Sigmoid colon (tissue), 7 donors: Measurements from ENCODE around the gene TLR9. TPM values are rescaled to one million over a fixed set of nuclear protein-coding genes. Genes with fewer than 3 reads are reported as not detected.
A peak's percentile ranks its signal among the peaks of the same experiment; 100 is the strongest.

ENCODE experiments used
- DNase-seq: peaks from one replicate; pipeline ENCODE4 v3.0.0-alpha.2; 2019
- H3K27ac ChIP-seq, 4 donors: fragments of 200-600 bp; sonication (generic); one replicate each; pipeline ENCODE4 v1.5.1; 2016 to 2019; ENCODE audit warnings: mild to moderate bottlenecking in 1 of 4
- H3K27me3 ChIP-seq, 3 donors: fragments of 200-600 bp; sonication (generic); one replicate each; pipeline ENCODE4 v1.5.1; 2019; ENCODE audit warnings: mild to moderate bottlenecking in 1 of 3
- H3K36me3 ChIP-seq, 4 donors: fragments of 200-600 bp; sonication (generic); one replicate each; pipeline ENCODE4 v1.5.1; 2016 to 2019
- H3K4me1 ChIP-seq, 4 donors: fragments of 200-600 bp; sonication (generic); one replicate each; pipeline ENCODE4 v1.5.1; 2017 to 2019
- H3K4me3 ChIP-seq, 4 donors: fragments of 200-600 bp; sonication (generic); one replicate each; pipeline ENCODE4 v1.5.1; 2017 to 2019; ENCODE audit warnings: mild to moderate bottlenecking in 2 of 4, moderate library complexity in 1 of 4
- H3K9me3 ChIP-seq, 4 donors: fragments of 200-600 bp in 3 of 4; sonication (generic) in 3 of 4; one replicate each; pipeline versions ENCODE4 v1.5.1 to v1.6.1; 2013 to 2019
- EP300 ChIP-seq, 4 donors: sonication (generic); formaldehyde crosslinking; IDR thresholded peaks; one replicate each; pipeline ENCODE4 v1.6.1; 2017; ENCODE audit warnings: antibody characterized with exemption in 4 of 4
- POLR2A ChIP-seq, 2 donors: fragments of 450-650 bp; IDR thresholded peaks; one replicate each; pipeline ENCODE4 v1.6.1; 2016; ENCODE audit warnings: antibody characterized with exemption in 2 of 2, mild to moderate bottlenecking in 2 of 2, moderate library complexity in 2 of 2
- POLR2AphosphoS5 ChIP-seq, 4 donors: sonication (generic); formaldehyde crosslinking; IDR thresholded peaks; one replicate each; pipeline ENCODE4 v1.6.1; 2017; ENCODE audit warnings: antibody characterized with exemption in 4 of 4
- WGBS, 2 donors: extraction: QIAGEN DNeasy Blood & Tissue Kit; methylation state at CpG; one replicate each; pipeline ENCODE4 v1.1.7; 2013; 5-methylcytosine and 5-hydroxymethylcytosine counted together
- intact Hi-C: fragments of 100-400 bp; cut with DNase I; formaldehyde crosslinking; loops from one replicate; pipeline ENCODE4 v1.15.1; 2023
- polyA plus RNA-seq, 3 donors: library from polyadenylated mRNA; stranded (reverse); fragments of 200-250 nt; gene quantifications; one replicate each; pipeline ENCODE4 v1.2.3, GENCODE V29; 2013
- total RNA-seq, 4 donors: library from RNA; depleted of rRNA; stranded (reverse); fragments of >200 nt; gene quantifications; one replicate each; pipeline ENCODE4 v1.1.0, GENCODE V29; 2016
- TF ChIP-seq, protein P1 (sequence below), 4 experiments: fragments of 450-650 bp in 3 of 4; fragments of 200-600 bp in 1 of 4; IDR thresholded peaks; one replicate each; pipeline ENCODE4 v1.5.1; 2016 to 2019; ENCODE audit warnings: antibody characterized with exemption in 4 of 4, mild to moderate bottlenecking in 3 of 4, moderate library complexity in 2 of 4
- donor health status: healthy with polysubstance abuse.
- donor health status: Bipolar disorder and iron deficiency.
- donor health status: healthy.

TLR9 gene
- total and polyA plus RNA-seq, 7 donors: 0.54 to 0.98 (median 0.55) TPM; not detected in 4

DNA sequence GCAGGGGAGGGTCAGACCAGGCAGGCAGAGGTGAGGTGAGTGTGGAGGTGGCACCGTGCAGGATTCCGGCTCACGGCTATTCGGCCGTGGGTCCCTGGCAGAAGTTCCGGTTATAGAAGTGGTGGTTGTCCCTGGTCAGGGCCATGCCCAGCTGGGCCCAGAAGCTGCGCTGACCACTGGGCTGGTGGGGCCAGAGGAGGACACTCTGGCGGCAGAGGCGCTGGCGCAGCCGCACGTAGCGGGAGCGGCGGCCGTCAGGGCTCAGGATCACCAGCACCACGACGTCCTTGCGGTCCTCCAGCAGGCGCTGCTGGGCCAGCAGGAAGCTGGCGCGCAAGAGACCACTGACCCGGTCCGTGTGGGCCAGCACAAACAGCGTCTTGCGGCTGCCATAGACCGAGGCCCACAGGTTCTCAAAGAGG lies 4.3 kb downstream of the TLR9 start:
- DNase-seq: no peak

DNA sequence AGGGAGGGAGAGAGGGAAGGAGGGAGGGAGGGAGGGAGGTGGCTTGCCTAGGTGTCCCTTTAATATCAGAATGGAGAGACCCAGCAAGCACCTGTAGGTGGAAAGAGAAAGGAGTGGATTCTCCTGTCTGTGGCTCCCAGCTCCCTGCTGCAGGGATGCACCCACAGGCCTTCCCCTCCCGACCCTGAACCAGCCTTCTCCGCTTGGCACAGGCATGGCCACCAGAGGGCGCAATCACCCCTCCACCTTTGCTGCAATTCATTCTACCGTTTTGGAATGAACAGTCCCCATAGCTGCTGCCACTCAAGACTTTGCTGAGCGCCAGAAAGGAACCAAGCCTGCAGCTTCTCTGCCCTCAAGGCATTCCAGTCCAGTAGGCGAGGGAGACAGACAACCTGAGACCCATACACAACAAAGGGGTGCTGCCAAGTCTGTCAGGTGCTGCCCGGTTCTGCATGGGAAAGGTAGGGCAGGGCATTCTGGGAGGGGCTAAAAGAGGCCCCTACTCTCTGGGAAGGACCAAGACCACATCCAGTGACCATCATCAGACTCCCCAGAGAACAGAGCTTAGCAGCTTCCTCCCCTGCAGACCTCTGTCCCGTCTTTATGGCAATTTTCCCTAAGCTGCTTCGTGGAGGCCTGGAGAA lies 4.9 kb downstream of the TLR9 start:
- WGBS, 2 donors: 30 to 32% methylated on average over 9 of the region's 9 CpGs
- no peak overlapping the region for H3K27ac ChIP-seq

More for the DNA sequence above, 4.3 kb downstream of the TLR9 start:
- Histone ChIP-seq H3K4me3 (no peak overlapping the region), H3K27ac (no peak overlapping the region), H3K36me3 (no peaks in the 10 kb centered on the region), H3K27me3 (no peaks in the 10 kb centered on the region), H3K9me3 (no peaks in the 10 kb centered on the region), H3K4me1 (peaks cover 0 to 30% (median 18%) of the 10 kb centered on the region in 4 donors)
- intact Hi-C loops: no loop called here
- WGBS, 2 donors: 96% methylated on average over 27 of the region's 27 CpGs
- TF ChIP-seq EP300 (IDR thresholded peaks at IDR 0.05) (no peak), POLR2A (IDR thresholded peaks at IDR 0.05) (no peak), POLR2AphosphoS5 (IDR thresholded peaks at IDR 0.05) (no peak)
- TF ChIP-seq, protein P1, sequence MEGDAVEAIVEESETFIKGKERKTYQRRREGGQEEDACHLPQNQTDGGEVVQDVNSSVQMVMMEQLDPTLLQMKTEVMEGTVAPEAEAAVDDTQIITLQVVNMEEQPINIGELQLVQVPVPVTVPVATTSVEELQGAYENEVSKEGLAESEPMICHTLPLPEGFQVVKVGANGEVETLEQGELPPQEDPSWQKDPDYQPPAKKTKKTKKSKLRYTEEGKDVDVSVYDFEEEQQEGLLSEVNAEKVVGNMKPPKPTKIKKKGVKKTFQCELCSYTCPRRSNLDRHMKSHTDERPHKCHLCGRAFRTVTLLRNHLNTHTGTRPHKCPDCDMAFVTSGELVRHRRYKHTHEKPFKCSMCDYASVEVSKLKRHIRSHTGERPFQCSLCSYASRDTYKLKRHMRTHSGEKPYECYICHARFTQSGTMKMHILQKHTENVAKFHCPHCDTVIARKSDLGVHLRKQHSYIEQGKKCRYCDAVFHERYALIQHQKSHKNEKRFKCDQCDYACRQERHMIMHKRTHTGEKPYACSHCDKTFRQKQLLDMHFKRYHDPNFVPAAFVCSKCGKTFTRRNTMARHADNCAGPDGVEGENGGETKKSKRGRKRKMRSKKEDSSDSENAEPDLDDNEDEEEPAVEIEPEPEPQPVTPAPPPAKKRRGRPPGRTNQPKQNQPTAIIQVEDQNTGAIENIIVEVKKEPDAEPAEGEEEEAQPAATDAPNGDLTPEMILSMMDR (IDR thresholded peaks at IDR 0.05): no peak

GRCh38 chr3:52218937-52219650 lies 6.4 kb downstream of the TLR9 start:
- TF ChIP-seq POLR2AphosphoS5 (IDR thresholded peaks at IDR 0.05) (no peak), POLR2A (IDR thresholded peaks at IDR 0.05) (no peak), EP300 (IDR thresholded peaks at IDR 0.05) (no peak)
- TF ChIP-seq, protein P1 (IDR thresholded peaks at IDR 0.05): no peak
- 76 to 77% methylated on average over 6 of the region's 6 CpGs for WGBS, 2 donors
- Histone ChIP-seq H3K27ac (peak overlapping the region in 3 of 4 donors; percentile 34 to 66 (median 64)), H3K27me3 (no peaks in the 10 kb centered on the region), H3K4me1 (peaks cover 0 to 33% (median 19%) of the 10 kb centered on the region in 4 donors), H3K36me3 (peaks cover 5 to 15% (median 12%) of the 10 kb centered on the region in 4 donors), H3K4me3 (no peak overlapping the region), H3K9me3 (no peaks in the 10 kb centered on the region)
- intact Hi-C loops: no loop called here
- DNase-seq: no peak

More for the DNA sequence above, 4.9 kb downstream of the TLR9 start:
- Histone ChIP-seq H3K9me3 (no peaks in the 10 kb centered on the region), H3K4me1 (peaks cover 0 to 33% (median 19%) of the 10 kb centered on the region in 4 donors), H3K27me3 (no peaks in the 10 kb centered on the region), H3K36me3 (peaks cover 0 to 1% (median under 1%) of the 10 kb centered on the region in 4 donors), H3K4me3 (no peak overlapping the region)
- peak; percentile 90 for DNase-seq
- TF ChIP-seq EP300 (IDR thresholded peaks at IDR 0.05) (no peak), POLR2AphosphoS5 (IDR thresholded peaks at IDR 0.05) (peak in 2 of 4 donors; percentile 25 to 40)
- TF ChIP-seq, protein P1 (IDR thresholded peaks at IDR 0.05): peak; percentile 73 to 93 (median 80)
- intact Hi-C loops: loop anchor here (1.0 kb wide), 1 partner anchor 119 kb away; no protein-coding TSS in a partner anchor

DNA sequence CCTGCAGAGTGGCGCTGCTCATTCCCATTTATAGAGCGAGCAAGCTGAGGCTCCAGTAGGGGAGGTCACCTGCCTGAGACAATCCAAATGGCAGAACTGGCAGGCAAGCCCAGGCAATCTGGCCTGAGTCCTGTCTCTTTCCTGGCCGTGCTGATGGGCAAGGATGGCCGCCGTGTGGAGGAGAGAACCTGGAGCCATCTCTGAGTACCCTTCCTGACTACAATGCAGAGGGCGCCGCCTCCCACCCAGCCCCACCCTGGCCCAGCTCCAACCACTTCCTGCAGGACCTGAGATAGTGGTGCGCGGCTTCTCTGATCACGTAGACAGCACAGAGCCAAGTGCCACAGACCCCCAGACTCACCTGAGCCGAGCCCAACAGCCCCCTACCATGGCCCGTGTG lies 7.0 kb downstream of the TLR9 start:
- intact Hi-C loops: no loop called here
- TF ChIP-seq POLR2AphosphoS5 (IDR thresholded peaks at IDR 0.05) (no peak), POLR2A (IDR thresholded peaks at IDR 0.05) (no peak), EP300 (IDR thresholded peaks at IDR 0.05) (no peak)
- TF ChIP-seq, protein P1 (IDR thresholded peaks at IDR 0.05): no peak
- H3K9me3 ChIP-seq: no peaks in the 10 kb centered on the region
- H3K4me1 ChIP-seq: peaks cover 0 to 33% (median 19%) of the 10 kb centered on the region in 4 donors
- H3K27ac ChIP-seq: peak overlapping the region in 3 of 4 donors; percentile 34 to 66 (median 64)
- no peaks in the 10 kb centered on the region for H3K27me3 ChIP-seq
- peaks cover 10 to 22% (median 18%) of the 10 kb centered on the region in 4 donors for H3K36me3 ChIP-seq
- no peak for DNase-seq
- no peak overlapping the region for H3K4me3 ChIP-seq
- 61 to 78% methylated on average over 12 of the region's 12 CpGs for WGBS, 2 donors
